Measurements from ENCODE around the gene EFCAB11. TPM values are rescaled to one million over a fixed set of nuclear protein-coding genes. Genes with fewer than 3 reads are reported as not detected.

EFCAB11 gene
- polyA plus RNA-seq, 10 donors, result 5.6 to 9.1 (median 7.7) TPM

GRCh38 chr14:89869606-89870005 lies 84.9 kb downstream of the EFCAB11 start:
- DNase-seq, result no peak

- DNase-seq, result no peak
Measured at GRCh38 chr14:89866458-89866857, 88.1 kb downstream of the EFCAB11 start.

GRCh38 chr14:89865153-89865552 lies 89.4 kb downstream of the EFCAB11 start:
- no peak for DNase-seq

GRCh38 chr14:89862856-89863255 lies 91.7 kb downstream of the EFCAB11 start:
- DNase-seq, result no peak

- no peak for DNase-seq
Measured at GRCh38 chr14:89861630-89862029, 92.9 kb downstream of the EFCAB11 start.

GRCh38 chr14:89858089-89858488 lies 96.4 kb downstream of the EFCAB11 start:
- no peak for DNase-seq

- DNase-seq, result no peak
Measured at GRCh38 chr14:89856871-89857345, 97.6 kb downstream of the EFCAB11 start.

GRCh38 chr14:89855961-89856656 lies 98.4 kb downstream of the EFCAB11 start:
- peak in 1 of 3 donors; percentile 71 for DNase-seq

GRCh38 chr14:89853936-89854693 lies 100.4 kb downstream of the EFCAB11 start:
- peak in 1 of 3 donors; percentile 53 for DNase-seq

- DNase-seq, result peak in 2 of 3 donors; percentile 36 to 68
Measured at GRCh38 chr14:89851106-89851505, 103.4 kb downstream of the EFCAB11 start.

- no peak for DNase-seq
Measured at GRCh38 chr14:89849931-89850330, 104.6 kb downstream of the EFCAB11 start.

- DNase-seq, result no peak
Measured at GRCh38 chr14:89848165-89848564, 106.4 kb downstream of the EFCAB11 start.

GRCh38 chr14:89845346-89845745 lies 109.2 kb downstream of the EFCAB11 start:
- peak in 1 of 3 donors; percentile 59 for DNase-seq

GRCh38 chr14:89844508-89844907 lies 110.0 kb downstream of the EFCAB11 start:
- DNase-seq, result no peak

- DNase-seq, result no peak
Measured at GRCh38 chr14:89842837-89843236, 111.7 kb downstream of the EFCAB11 start.

GRCh38 chr14:89841851-89842250 lies 112.7 kb downstream of the EFCAB11 start:
- DNase-seq, result no peak

GRCh38 chr14:89836830-89837469 lies 117.6 kb downstream of the EFCAB11 start:
- DNase-seq, result no peak

GRCh38 chr14:89833661-89834060 lies 120.9 kb downstream of the EFCAB11 start:
- DNase-seq, result no peak

GRCh38 chr14:89833120-89833532 lies 121.4 kb downstream of the EFCAB11 start:
- DNase-seq, result peak in 1 of 3 donors; percentile 29

- peak in 1 of 3 donors; percentile 58 for DNase-seq
Measured at GRCh38 chr14:89828471-89829165, 125.9 kb downstream of the EFCAB11 start.

GRCh38 chr14:89827265-89827664 lies 127.3 kb downstream of the EFCAB11 start:
- DNase-seq, result no peak

GRCh38 chr14:89826596-89826995 lies 127.9 kb downstream of the EFCAB11 start:
- no peak for DNase-seq

Data from muscle of back (tissue), 11 donors.